HG02763 (cell line): ENCODE measurements around the gene PLEKHM2.
"Not testable (repeated sequence)": the region's sequence is repeated elsewhere in the genome, so short reads cannot be mapped to it uniquely, and the experiment has no call there.

ENCODE experiments used
- ATAC-seq: cut with Tn5 transposase; IDR thresholded peaks from one replicate; pipeline ENCODE4 v1.9.1; 2021; ENCODE audit warnings: mild to moderate bottlenecking, moderate library complexity; ENCODE audit not compliant: unreplicated experiment

Gene PLEKHM2

GRCh38 chr1:15676688-15677661, 7.1 kb upstream of the PLEKHM2 start:
- no peak for ATAC-seq

GRCh38 chr1:15678578-15678977, 5.5 kb upstream of the PLEKHM2 start:
- ATAC-seq: no peak

GRCh38 chr1:15680131-15680530, 4.0 kb upstream of the PLEKHM2 start:
- no peak for ATAC-seq

GRCh38 chr1:15680561-15681348, 3.4 kb upstream of the PLEKHM2 start:
- no peak for ATAC-seq

GRCh38 chr1:15681349-15682292, 2.5 kb upstream of the PLEKHM2 start:
- ATAC-seq: no peak

- ATAC-seq: no peak
These were observed 1.2 kb upstream of the PLEKHM2 start for GRCh38 chr1:15682936-15683341.

- ATAC-seq: no peak
These were observed 628 bp upstream of the PLEKHM2 start for GRCh38 chr1:15683345-15684039.

GRCh38 chr1:15684468-15685291, 560 bp downstream of the PLEKHM2 start:
- ATAC-seq: no peak

- no peak for ATAC-seq
These were observed 1.7 kb downstream of the PLEKHM2 start for GRCh38 chr1:15685820-15686219.

- no peak for ATAC-seq
These were observed 3.3 kb downstream of the PLEKHM2 start for GRCh38 chr1:15687446-15687845.

- ATAC-seq: no peak
These were observed 6.2 kb downstream of the PLEKHM2 start for GRCh38 chr1:15690317-15690716.

GRCh38 chr1:15691434-15692032, 7.4 kb downstream of the PLEKHM2 start:
- ATAC-seq: no peak

- no peak for ATAC-seq
These were observed 8.1 kb downstream of the PLEKHM2 start for GRCh38 chr1:15692121-15692682.

- no peak for ATAC-seq
These were observed 9.3 kb downstream of the PLEKHM2 start for GRCh38 chr1:15693371-15693770.

- peak; percentile 82 for ATAC-seq
These were observed 12.9 kb downstream of the PLEKHM2 start for GRCh38 chr1:15696956-15697521.

- no peak for ATAC-seq
These were observed 14.1 kb downstream of the PLEKHM2 start for GRCh38 chr1:15698201-15698600.

- not testable (repeated sequence) for ATAC-seq
These were observed 15.2 kb downstream of the PLEKHM2 start for GRCh38 chr1:15699321-15699720.

- ATAC-seq: no peak
These were observed 16.4 kb downstream of the PLEKHM2 start for GRCh38 chr1:15700508-15700907.
